Astrocyte of the cerebellum (primary cell): ENCODE measurements around the gene GSAP.
A peak's percentile ranks its signal among the peaks of the same experiment; 100 is the strongest.

ENCODE experiments used
- DNase-seq: peaks from one replicate; pipeline ENCODE4 v3.0.0-alpha.2; 2011; ENCODE audit warnings: low read depth
- H3K4me3 ChIP-seq: 2 replicates; pipeline ENCODE4 v1.5.1; 2011; ENCODE audit warnings: mild to moderate bottlenecking, low read depth, low read length, moderate library complexity
- CTCF ChIP-seq: IDR thresholded peaks from 2 replicates; pipeline ENCODE4 v1.5.1; 2012; ENCODE audit warnings: low read length, low read depth, moderate library complexity, mild to moderate bottlenecking; ENCODE audit errors: missing control alignments
- in situ Hi-C: cut with HindIII; loops from 2 replicates; pipeline ENCODE4 v1.10.0; 2017; ENCODE audit warnings: low sequenced_read_pairs

The GSAP gene

GRCh38 chr7:77353911-77354310, 62.2 kb downstream of the GSAP start:
- DNase-seq, result no peak
- no peak overlapping the region for H3K4me3 ChIP-seq
- no peak for TF ChIP-seq CTCF
- in situ Hi-C loops, result no loop called here

- TF ChIP-seq CTCF, result no peak
- in situ Hi-C loops, result no loop called here
- no peak for DNase-seq
- H3K4me3 ChIP-seq, result no peak overlapping the region
Observed at GRCh38 chr7:77353407-77353721, 62.8 kb downstream of the GSAP start.

GRCh38 chr7:77352665-77353406, 63.3 kb downstream of the GSAP start:
- in situ Hi-C loops, result no loop called here
- no peak for TF ChIP-seq CTCF
- DNase-seq, result no peak
- H3K4me3 ChIP-seq, result no peak overlapping the region

GRCh38 chr7:77351539-77352004, 64.6 kb downstream of the GSAP start:
- no peak for DNase-seq
- in situ Hi-C loops, result no loop called here

GRCh38 chr7:77349141-77349540, 67.0 kb downstream of the GSAP start:
- no peak for TF ChIP-seq CTCF
- in situ Hi-C loops, result no loop called here

More at GRCh38 chr7:77351539-77352004, 64.6 kb downstream of the GSAP start:
- TF ChIP-seq CTCF, result no peak
- H3K4me3 ChIP-seq, result no peak overlapping the region

GRCh38 chr7:77348371-77348813, 67.8 kb downstream of the GSAP start:
- in situ Hi-C loops, result no loop called here
- H3K4me3 ChIP-seq, result no peak overlapping the region
- peak; percentile 16 for TF ChIP-seq CTCF
- peak; percentile 82 for DNase-seq

More at GRCh38 chr7:77349141-77349540, 67.0 kb downstream of the GSAP start:
- no peak for DNase-seq
- no peak overlapping the region for H3K4me3 ChIP-seq
